ENCODE results near the gene LIN52.

LIN52 gene

DNA sequence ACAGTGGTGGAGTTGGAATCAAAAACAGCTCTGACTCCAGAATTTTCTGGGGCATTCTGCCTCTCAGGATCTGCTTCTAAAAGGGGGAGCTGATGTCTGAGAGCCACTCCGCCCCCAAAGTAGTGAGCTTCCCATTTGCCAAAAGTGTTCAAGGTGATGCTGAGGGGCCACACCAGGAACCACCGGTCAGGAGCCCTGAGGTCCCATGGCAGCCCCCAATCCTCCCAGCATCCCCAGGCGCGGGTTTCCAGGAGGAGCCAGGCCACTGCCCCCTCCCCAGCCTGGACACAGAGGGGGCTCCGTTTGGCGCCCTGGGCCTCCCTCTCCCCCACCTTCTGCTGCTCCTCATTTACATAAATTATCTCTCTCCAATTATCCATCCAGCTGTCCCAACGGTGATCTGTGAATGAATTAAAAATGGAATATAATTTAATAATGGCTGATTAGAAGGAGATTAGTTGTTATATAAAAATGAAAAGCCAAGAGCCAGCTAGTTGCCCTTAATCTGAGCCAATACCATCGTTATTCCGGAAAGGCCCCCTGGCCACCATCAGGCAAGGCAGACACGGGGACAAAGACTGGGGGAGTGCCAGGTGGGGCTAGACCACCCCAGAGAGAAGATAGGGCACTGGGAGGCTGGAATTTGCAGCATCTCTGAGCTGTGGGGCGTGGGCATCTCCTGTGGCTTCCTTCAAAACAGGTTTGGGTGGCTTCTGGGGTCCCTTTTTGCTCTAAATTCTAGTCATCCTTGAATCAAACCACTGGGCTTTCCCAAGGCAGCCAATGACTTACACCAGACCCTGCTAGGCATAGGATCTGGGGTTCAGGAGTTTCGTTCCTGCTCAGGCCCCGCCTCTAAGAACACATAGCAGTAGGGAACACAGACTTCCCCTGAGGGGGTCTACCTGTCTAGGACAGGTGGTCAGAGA lies 134.8 kb downstream of the LIN52 start:
- no peak overlapping the region for H3K27ac Mint-ChIP-seq
- DNase-seq (no peak), ATAC-seq (no peak)
- H3K4me1 Mint-ChIP-seq = peaks cover 3% of the 10 kb centered on the region
- H3K4me3 Mint-ChIP-seq = no peak overlapping the region
- no peaks in the 10 kb centered on the region for H3K36me3 Mint-ChIP-seq (ENCODE audit: low read depth)
- peaks cover 34% of the 10 kb centered on the region for H3K27me3 Mint-ChIP-seq
- no peaks in the 10 kb centered on the region for H3K9me3 Mint-ChIP-seq

DNA sequence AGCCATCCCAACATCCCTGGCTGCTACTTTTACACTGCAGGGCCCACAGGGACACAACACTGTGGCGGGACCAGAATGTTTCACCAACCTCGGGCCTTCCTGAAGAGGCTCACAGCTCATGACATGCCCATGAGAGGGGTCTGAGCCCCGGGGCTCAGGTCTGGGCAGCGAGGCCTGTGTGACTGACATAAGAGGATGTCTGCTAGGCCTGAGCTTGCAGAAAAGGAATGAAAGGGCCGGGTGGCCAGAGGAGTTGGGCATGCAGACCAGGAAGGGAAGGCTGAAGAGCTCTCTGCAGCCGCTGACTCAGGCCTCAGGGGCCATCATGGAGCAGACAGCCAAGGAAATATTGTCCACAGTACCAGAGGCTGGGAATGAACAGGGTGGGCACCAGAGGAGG lies 136.2 kb downstream of the LIN52 start:
- no peak for ATAC-seq

DNA sequence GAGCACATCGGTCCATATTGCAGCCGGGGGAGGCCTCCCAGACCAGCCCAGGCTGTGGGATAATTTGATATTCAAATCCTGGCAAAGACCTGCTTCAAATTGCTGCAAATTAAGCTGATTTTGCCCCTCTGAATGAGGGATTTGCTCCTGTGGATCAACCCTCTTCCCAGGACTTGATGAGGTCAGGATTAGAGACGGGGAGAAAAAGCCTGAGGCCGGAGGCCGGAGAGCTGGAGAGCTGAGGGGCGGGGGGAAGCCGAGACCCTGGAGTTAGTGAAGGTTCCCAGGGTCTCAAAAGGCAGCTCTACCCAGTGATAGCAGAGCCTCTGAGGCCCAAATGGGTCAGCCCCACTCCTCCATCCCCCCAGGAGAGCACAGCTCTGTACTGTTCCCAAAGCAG lies 137.0 kb downstream of the LIN52 start:
- no peak overlapping the region for H3K4me3 Mint-ChIP-seq
- H3K36me3 Mint-ChIP-seq (ENCODE audit: low read depth) = no peaks in the 10 kb centered on the region
- no peak for ATAC-seq
- DNase-seq = no peak
- peaks cover 28% of the 10 kb centered on the region for H3K27me3 Mint-ChIP-seq
- H3K9me3 Mint-ChIP-seq = no peaks in the 10 kb centered on the region
- no peak overlapping the region for H3K27ac Mint-ChIP-seq
- H3K4me1 Mint-ChIP-seq = peaks cover 3% of the 10 kb centered on the region

More for the DNA sequence above, 136.2 kb downstream of the LIN52 start:
- H3K9me3 Mint-ChIP-seq = no peaks in the 10 kb centered on the region
- H3K4me1 Mint-ChIP-seq = peaks cover 3% of the 10 kb centered on the region
- no peaks in the 10 kb centered on the region for H3K36me3 Mint-ChIP-seq (ENCODE audit: low read depth)
- no peak overlapping the region for H3K4me3 Mint-ChIP-seq
- H3K27me3 Mint-ChIP-seq = peaks cover 30% of the 10 kb centered on the region
- no peak overlapping the region for H3K27ac Mint-ChIP-seq
- DNase-seq = no peak

DNA sequence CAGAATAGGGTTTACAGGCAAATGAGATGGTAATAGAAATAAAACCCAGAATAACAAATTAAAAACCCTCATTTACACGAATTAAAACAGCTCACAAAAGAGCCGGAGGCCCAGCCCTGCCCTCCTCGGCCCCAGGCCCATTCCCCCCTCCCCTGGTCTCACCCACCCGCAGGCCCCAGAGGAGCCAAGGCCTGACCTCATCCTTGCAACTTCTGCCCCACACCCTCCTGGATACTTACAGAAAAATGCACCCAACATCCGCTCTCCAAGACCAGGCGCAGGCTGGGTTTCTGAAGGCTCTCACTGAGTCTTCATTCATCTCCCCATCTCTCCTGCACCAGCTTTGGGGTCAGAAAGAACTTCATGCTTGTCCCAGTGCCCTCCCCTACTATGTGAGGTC lies 138.3 kb downstream of the LIN52 start:
- Mint-ChIP-seq H3K4me3 (no peak overlapping the region), H3K9me3 (no peaks in the 10 kb centered on the region), H3K36me3 (ENCODE audit: low read depth) (no peaks in the 10 kb centered on the region), H3K4me1 (no peaks in the 10 kb centered on the region), H3K27ac (no peak overlapping the region), H3K27me3 (peaks cover 23% of the 10 kb centered on the region)
- DNase-seq (no peak), ATAC-seq (no peak)

DNA sequence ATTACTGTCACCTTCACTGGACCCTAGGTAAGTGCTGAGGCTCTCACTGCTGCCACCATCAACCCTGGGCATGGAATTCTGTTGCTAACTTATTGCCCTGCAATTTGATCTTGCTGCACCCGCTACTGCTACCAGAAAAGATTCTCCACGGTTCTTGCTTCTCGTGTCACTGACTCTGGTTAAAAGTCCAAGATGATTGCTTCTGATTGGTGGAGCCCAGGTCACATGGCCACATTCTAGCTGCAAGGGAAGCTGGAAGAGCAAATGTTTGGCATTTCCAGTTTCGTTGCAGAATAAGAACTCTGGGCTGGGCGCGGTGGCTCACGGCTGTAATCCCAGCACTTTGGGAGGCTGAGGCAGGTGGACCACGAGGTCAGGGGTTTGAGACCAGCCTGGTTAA lies 147.0 kb downstream of the LIN52 start:
- H3K4me3 Mint-ChIP-seq = no peak overlapping the region
- peaks cover 3% of the 10 kb centered on the region for H3K36me3 Mint-ChIP-seq (ENCODE audit: low read depth)
- no peak overlapping the region for H3K27ac Mint-ChIP-seq
- peaks cover 4% of the 10 kb centered on the region for H3K9me3 Mint-ChIP-seq
- peaks cover 41% of the 10 kb centered on the region for H3K27me3 Mint-ChIP-seq
- no peak for ATAC-seq
- no peak for DNase-seq
- no peaks in the 10 kb centered on the region for H3K4me1 Mint-ChIP-seq

DNA sequence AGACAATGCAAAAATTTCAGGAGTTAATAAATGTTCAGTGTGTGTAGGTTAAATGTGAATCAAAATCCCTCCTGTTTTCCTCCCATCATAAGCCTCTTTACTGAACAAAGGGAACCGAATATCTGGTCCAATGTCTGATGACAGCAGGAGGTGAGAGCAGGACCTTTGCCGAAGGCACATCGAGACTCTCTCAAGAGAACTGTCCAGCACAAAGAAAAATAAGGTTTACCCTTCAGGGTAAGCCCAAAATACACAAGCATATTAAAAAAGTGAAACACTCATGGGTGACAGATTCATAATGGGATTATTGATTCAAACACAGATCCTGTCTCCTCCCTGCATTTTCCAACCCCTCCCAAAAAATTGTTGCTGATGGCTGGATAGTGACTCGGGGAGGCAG lies 150.3 kb downstream of the LIN52 start:
- Mint-ChIP-seq H3K36me3 (ENCODE audit: low read depth) (peaks cover 3% of the 10 kb centered on the region), H3K4me3 (no peak overlapping the region), H3K4me1 (no peaks in the 10 kb centered on the region), H3K27ac (no peak overlapping the region), H3K27me3 (peaks cover 49% of the 10 kb centered on the region), H3K9me3 (peaks cover 4% of the 10 kb centered on the region)
- no peak for ATAC-seq
- DNase-seq = no peak

DNA sequence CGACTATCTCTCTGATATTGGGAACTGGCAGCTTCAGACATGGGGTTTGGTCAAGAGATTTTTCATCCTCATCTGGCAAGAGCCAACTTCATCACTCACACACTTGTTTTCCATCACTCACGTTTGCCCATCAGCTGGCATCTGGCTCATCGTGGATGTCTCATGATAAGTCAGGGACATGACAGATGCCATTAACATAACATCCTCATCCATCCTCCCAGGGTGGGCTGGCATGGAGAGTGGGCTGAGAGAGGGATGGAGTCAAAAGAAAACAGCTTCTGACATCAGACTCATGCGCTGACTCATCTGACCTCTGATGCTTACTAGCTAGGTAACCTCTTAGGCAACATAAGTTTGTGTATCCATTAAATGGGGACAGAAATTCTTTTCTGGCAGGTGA lies 152.7 kb downstream of the LIN52 start:
- Mint-ChIP-seq H3K4me1 (peaks cover 16% of the 10 kb centered on the region), H3K4me3 (no peak overlapping the region), H3K36me3 (ENCODE audit: low read depth) (peaks cover under 1% of the 10 kb centered on the region), H3K9me3 (peaks cover under 1% of the 10 kb centered on the region), H3K27me3 (peaks cover 61% of the 10 kb centered on the region), H3K27ac (no peak overlapping the region)
- DNase-seq (no peak), ATAC-seq (no peak)

DNA sequence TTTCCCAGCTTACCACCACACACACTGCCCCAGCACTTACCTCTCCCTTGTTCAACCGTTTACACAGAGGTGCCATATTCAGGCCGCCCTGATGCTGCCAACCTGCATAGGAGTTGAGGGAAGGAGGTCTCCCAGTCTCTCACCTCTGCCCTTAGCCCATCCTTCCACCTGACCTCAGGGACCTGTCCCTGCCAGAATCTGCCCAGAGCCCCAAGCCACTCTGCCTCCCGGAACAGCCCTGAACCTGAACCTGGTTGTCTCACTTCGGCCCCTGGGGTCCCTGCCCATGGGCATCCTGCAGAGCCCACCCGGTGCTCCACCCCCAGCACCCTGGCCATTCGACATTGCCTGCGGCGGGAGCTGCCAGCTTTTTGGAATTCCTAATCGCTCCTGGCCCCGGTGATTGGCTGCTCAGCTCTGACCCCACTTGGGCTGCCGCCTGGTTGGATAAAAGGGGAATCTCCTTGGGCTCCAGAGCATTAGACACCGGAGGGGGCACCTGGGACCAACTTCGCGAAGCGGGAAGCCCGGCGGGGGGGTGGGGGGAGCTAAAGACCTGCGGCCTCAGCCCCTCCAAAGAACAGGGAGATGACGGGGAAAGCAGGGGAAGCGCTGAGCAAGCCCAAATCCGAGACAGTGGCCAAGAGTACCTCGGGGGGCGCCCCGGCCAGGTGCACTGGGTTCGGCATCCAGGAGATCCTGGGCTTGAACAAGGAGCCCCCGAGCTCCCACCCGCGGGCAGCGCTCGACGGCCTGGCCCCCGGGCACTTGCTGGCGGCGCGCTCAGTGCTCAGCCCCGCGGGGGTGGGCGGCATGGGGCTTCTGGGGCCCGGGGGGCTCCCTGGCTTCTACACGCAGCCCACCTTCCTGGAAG lies 154.5 kb downstream of the LIN52 start, which contains the start of gene VSX2:
VSX2 (plus strand) TSS at position 476 of the 874 bp plus-strand sequence; CDS start at position 589, 113 bp downstream.
- Mint-ChIP-seq H3K9me3 (no peaks in the 10 kb centered on the region), H3K4me1 (peaks cover 18% of the 10 kb centered on the region), H3K27ac (no peak within 1 kb of the TSS), H3K36me3 (ENCODE audit: low read depth) (no peaks in the 10 kb centered on the region), H3K4me3 (peak within 1 kb of the TSS; percentile 38), H3K27me3 (peaks cover 72% of the 10 kb centered on the region)
- no peak for ATAC-seq
- DNase-seq = no peak

DNA sequence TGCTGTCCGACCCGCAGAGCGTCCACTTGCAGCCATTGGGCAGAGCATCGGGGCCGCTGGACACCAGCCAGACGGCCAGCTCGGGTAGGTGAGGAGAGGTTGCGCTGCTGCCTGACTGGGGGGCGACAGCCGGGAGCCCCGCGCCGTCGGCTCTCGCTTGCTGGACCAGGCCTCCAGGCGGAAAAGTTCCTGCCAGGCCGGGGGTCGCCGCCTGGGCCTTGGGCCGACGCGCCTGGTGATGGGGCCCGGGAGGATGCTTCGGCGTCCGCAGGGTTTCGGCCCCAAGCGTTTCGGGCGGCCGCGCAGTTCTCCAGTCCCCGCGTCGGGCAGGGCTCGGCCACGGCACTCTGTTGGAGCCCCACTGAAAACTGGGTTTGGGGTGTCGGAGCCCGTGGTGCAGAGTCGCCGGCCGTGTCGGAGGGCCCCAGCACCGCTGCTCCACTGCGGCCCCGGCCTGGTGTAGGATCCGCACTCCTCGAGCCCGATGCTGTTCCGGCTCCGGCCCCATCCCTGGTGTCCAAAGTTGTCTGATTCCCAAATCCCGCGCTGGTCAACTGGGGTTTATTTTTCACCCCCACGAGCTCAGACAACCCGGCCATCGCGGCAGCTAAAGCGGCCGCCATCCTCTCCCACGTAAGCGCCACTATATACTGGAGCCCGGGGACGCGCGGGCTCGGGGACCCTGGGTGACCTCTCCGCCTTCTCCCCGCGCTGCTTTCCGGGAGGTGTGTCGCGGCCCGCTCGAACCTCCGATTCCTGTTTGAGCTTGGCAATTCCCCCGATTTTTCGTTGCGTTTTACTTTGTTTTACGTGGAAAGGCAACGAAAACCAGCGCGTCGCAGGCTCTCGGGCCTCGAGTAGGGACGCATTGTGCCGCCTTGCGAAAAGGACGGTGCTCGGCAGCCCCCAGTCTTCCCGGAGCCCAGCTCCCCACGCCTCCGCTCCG lies 155.4 kb downstream of the LIN52 start:
- H3K4me3 Mint-ChIP-seq = peak overlapping the region; percentile 38
- H3K27me3 Mint-ChIP-seq = peaks cover 68% of the 10 kb centered on the region
- no peaks in the 10 kb centered on the region for H3K9me3 Mint-ChIP-seq

DNA sequence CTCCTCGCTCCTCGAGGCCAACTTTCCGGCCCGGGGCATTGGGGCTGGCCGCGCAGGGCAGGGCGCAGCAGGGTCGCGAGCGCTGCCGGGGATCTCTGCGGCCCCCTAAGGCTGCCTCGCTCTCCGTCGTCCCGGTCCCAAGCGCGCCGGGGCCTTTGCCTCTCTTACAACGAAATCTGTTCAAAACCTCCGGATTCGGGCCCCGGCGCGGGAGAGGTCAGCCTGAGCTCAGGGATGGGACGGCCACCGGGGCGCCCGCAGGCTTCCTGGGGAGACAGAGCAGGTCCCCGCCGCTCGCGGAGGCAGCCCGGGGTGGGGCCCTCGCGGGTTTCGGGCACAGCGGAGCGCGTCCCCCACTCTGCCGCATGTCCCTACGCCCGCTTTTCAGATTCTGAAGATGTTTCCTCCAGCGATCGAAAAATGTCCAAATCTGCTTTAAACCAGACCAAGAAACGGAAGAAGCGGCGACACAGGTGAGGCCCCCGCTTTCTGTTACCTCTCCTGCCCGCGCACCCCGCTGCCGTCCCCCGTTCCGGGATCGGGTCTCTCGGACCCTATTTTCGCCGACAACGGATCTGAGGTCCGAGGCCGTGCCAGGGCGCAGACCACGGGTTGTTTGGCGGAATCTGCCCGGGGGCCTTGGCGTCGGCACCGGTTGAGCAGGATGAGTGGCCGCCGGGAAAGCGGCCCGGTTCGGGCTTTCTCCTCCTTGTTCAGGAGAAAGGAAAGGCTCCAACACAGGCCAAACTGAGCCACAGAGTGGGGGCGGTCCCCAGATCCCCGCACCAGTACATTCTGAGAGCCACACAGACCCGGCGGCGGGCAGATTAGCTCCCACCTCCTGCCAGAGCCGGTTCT lies 156.3 kb downstream of the LIN52 start:
- DNase-seq = no peak
- H3K9me3 Mint-ChIP-seq = no peaks in the 10 kb centered on the region
- ATAC-seq = no peak
- H3K4me1 Mint-ChIP-seq = peaks cover 18% of the 10 kb centered on the region
- no peaks in the 10 kb centered on the region for H3K36me3 Mint-ChIP-seq (ENCODE audit: low read depth)
- H3K27ac Mint-ChIP-seq = no peak overlapping the region
- H3K4me3 Mint-ChIP-seq = peak overlapping the region; percentile 63
- peaks cover 72% of the 10 kb centered on the region for H3K27me3 Mint-ChIP-seq

More for the DNA sequence above, 155.4 kb downstream of the LIN52 start:
- no peak overlapping the region for H3K27ac Mint-ChIP-seq
- no peak for ATAC-seq
- peaks cover 18% of the 10 kb centered on the region for H3K4me1 Mint-ChIP-seq
- no peaks in the 10 kb centered on the region for H3K36me3 Mint-ChIP-seq (ENCODE audit: low read depth)
- no peak for DNase-seq

DNA sequence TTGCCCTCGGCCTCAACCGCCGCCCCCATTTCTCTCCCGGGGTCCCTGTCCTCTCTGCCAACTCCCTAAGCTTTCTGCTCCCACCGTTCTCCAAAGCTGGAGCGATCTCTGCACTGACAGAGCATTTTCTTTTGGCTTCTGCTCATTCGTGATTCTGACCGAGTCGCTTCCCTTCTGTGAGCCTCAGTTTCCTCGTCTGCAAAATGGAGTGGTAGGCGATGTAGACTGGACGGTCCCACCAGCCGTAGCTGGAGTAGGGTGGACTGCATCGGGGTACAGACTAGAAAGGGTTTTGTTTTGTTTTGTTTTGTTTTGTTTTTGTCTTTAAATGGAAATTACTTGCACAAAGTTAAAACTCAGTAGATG lies 156.9 kb downstream of the LIN52 start:
- peaks cover 18% of the 10 kb centered on the region for H3K4me1 Mint-ChIP-seq

DNA sequence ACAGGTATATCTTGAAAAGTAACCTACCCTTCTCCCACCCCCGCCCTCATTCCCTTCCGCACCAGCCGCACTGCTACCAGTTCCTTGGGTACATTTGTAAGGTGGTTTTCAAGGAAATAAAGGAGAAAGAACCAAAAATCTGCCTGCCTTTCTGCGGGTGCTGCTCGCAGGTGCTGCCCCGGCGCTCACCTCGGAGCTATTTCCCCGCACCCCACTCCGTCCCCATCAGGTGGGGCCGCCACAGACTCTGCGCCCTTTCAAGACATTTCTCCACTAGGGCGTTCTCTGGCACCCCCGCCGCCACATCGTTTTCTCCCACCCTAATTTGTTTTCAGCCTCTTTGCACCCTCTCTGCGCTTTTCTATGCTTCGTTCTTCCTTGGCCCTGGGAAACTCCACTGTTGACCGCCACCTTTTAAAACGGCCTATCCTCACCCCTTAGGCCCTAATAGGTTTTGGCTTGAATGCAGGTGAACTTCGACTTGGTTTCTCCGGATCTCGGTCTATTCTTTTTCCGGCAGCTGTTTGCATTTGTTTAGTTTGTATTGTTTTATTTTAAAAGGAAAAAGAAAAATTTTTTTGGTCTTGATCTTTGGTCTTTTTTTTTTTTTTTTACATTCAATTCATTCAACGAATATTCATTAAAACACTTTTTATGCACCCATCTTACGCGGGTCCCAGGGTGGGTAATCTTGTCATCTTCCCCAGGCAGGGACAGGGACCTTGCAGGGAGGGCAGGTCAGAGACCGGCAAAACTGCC lies 157.4 kb downstream of the LIN52 start:
- Mint-ChIP-seq H3K27ac (no peak overlapping the region), H3K9me3 (no peaks in the 10 kb centered on the region), H3K4me1 (peaks cover 18% of the 10 kb centered on the region), H3K36me3 (ENCODE audit: low read depth) (no peaks in the 10 kb centered on the region), H3K4me3 (peak overlapping the region; percentile 63), H3K27me3 (peaks cover 77% of the 10 kb centered on the region)
- DNase-seq (no peak), ATAC-seq (no peak)

More for the DNA sequence above, 156.9 kb downstream of the LIN52 start:
- Mint-ChIP-seq H3K36me3 (ENCODE audit: low read depth) (no peaks in the 10 kb centered on the region), H3K27me3 (peaks cover 73% of the 10 kb centered on the region), H3K4me3 (peak overlapping the region; percentile 63), H3K9me3 (no peaks in the 10 kb centered on the region), H3K27ac (no peak overlapping the region)
- DNase-seq = no peak
- no peak for ATAC-seq

DNA sequence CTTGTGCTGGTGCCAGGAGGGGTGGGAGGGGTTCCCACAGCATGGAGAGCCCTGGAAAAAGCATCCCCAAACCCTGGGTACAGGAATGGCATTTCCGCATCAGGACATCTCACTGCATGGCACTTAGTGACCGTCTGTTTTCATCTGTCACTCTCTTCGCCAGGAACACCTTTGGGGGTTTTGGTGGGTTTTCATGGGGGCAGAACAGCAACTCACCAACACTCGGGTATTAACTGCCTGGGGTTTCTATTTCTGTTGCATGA lies 158.0 kb downstream of the LIN52 start:
- Mint-ChIP-seq H3K9me3 (no peaks in the 10 kb centered on the region), H3K4me1 (peaks cover 18% of the 10 kb centered on the region), H3K4me3 (no peak overlapping the region), H3K36me3 (ENCODE audit: low read depth) (no peaks in the 10 kb centered on the region), H3K27me3 (peaks cover 76% of the 10 kb centered on the region), H3K27ac (no peak overlapping the region)
- DNase-seq = no peak
- ATAC-seq = no peak
